Keratinocyte (primary cell): Measurements from ENCODE around the gene RGS6. TPM values are rescaled to one million over a fixed set of nuclear protein-coding genes. Genes with fewer than 3 reads are reported as not detected.

Experiments
- DNase-seq: peaks from one replicate; pipeline ENCODE4 v3.0.0-alpha.2; 2011; ENCODE audit warnings: low read depth, missing footprints, low spot score
- FAIRE-seq: peaks from 2 replicates; lab custom pipeline; 2011; peaks lifted over from hg19 to GRCh38; lab: Jason Lieb, UNC
- H2AFZ ChIP-seq: 2 replicates; pipeline ENCODE4 v1.6.0; 2012; ENCODE audit warnings: low read length, control low read depth, inconsistent platforms; ENCODE audit not compliant: control insufficient read depth
- H3K27ac ChIP-seq: 2 replicates; pipeline ENCODE4 v1.5.1; 2011; ENCODE audit warnings: low read length; ENCODE audit not compliant: control insufficient read depth, insufficient read depth
- H3K27me3 ChIP-seq: 3 replicates; pipeline ENCODE4 v1.6.0; 2011; ENCODE audit warnings: low read length; ENCODE audit not compliant: control insufficient read depth, insufficient read depth; ENCODE audit errors: extremely low read depth
- H3K36me3 ChIP-seq, 2 experiments: 2 replicates in 1 of 2; 3 replicates in 1 of 2; pipeline ENCODE4 v1.5.1; 2011; ENCODE audit warnings: low read length in 2 of 2, mild to moderate bottlenecking in 1 of 2; ENCODE audit not compliant: control insufficient read depth in 2 of 2, insufficient read depth in 2 of 2; ENCODE audit errors: extremely low read depth in 1 of 2
- H3K4me1 ChIP-seq: 3 replicates; pipeline ENCODE4 v1.5.1; 2011; ENCODE audit warnings: low read length; ENCODE audit not compliant: control insufficient read depth, insufficient read depth; ENCODE audit errors: extremely low read depth
- H3K4me2 ChIP-seq: 3 replicates; pipeline ENCODE4 v1.6.0; 2011; ENCODE audit warnings: low read depth, low read length; ENCODE audit not compliant: control insufficient read depth, insufficient read depth; ENCODE audit errors: extremely low read depth
- H3K4me3 ChIP-seq, 3 experiments: fragments of 200-600 bp in 1 of 3; sonication (generic) in 1 of 3; 2 replicates in 2 of 3; 3 replicates in 1 of 3; pipeline ENCODE4 v1.5.1; 2011 to 2016; ENCODE audit warnings: low read length in 3 of 3, mild to moderate bottlenecking in 3 of 3, control low read depth in 2 of 3, inconsistent platforms in 1 of 3, low read depth in 1 of 3, mixed read lengths in 1 of 3, mixed run types in 1 of 3, moderate library complexity in 1 of 3; ENCODE audit not compliant: control insufficient read depth in 2 of 3, insufficient read depth in 2 of 3; ENCODE audit errors: extremely low read depth in 1 of 3
- H3K79me2 ChIP-seq: 2 replicates; pipeline ENCODE4 v1.6.0; 2012; ENCODE audit warnings: low read length; ENCODE audit not compliant: control insufficient read depth, insufficient read depth
- H3K9ac ChIP-seq: 3 replicates; pipeline ENCODE4 v1.6.0; 2011; ENCODE audit warnings: low read length; ENCODE audit not compliant: control insufficient read depth, insufficient read depth; ENCODE audit errors: extremely low read depth
- H3K9me1 ChIP-seq: 3 replicates; pipeline ENCODE4 v1.6.0; 2011; ENCODE audit warnings: low read length; ENCODE audit not compliant: control insufficient read depth, insufficient read depth; ENCODE audit errors: extremely low read depth
- H3K9me3 ChIP-seq: 2 replicates; pipeline ENCODE4 v1.5.1; 2012; ENCODE audit warnings: low read depth, low read length; ENCODE audit not compliant: control insufficient read depth
- H4K20me1 ChIP-seq: 3 replicates; pipeline ENCODE4 v1.6.0; 2011; ENCODE audit warnings: low read length; ENCODE audit not compliant: control insufficient read depth, insufficient read depth; ENCODE audit errors: extremely low read depth
- CTCF ChIP-seq, 3 experiments: IDR thresholded peaks in 1 of 3; conservative IDR thresholded peaks in 1 of 3; optimal IDR thresholded peaks in 1 of 3; 2 replicates in 2 of 3; 3 replicates in 1 of 3; pipeline versions ENCODE3 to v1.5.1; 2011; ENCODE audit warnings: low read length in 3 of 3, mild to moderate bottlenecking in 3 of 3, moderate library complexity in 2 of 3, control low read depth in 1 of 3, inconsistent platforms in 1 of 3; ENCODE audit not compliant: insufficient read depth in 2 of 3; ENCODE audit errors: extremely low read depth in 1 of 3
- EZH2 ChIP-seq: IDR thresholded peaks from one replicate; pipeline ENCODE4 v1.6.1; 2012; ENCODE audit warnings: inconsistent platforms, mild to moderate bottlenecking, low read length, moderate library complexity
- dilution Hi-C: fragments of 300-500 bp; cut with MboI; formaldehyde crosslinking; loops from one replicate; pipeline ENCODE4 v1.7.0; 2020; ENCODE audit warnings: low sequenced_read_pairs; ENCODE audit not compliant: extremely low pct_ligation_motif_present
- polyA plus RNA-seq, 5 experiments: library from polyadenylated mRNA; depleted of rRNA in 3 of 5; stranded (reverse) in 3 of 5; stranded (forward) in 1 of 5; unstranded in 1 of 5; fragments of >200 nt; gene quantifications; 1 replicate in 1 of 5; 2 replicates in 3 of 5; 3 replicates in 1 of 5; pipeline versions ENCODE4 v1.2.1 to v1.2.3, GENCODE V29; 2011 to 2012; ENCODE audit warnings: missing spikeins in 2 of 5, low read depth in 1 of 5, low replicate concordance in 1 of 5

RGS6 gene
- polyA plus RNA-seq, 1 donor (not counting 4 experiments of a cell fraction or from before 2014, with no cell fraction given) = not detected

GRCh38 chr14:72118841-72119240 lies 186.6 kb downstream of the RGS6 start:
- no peak overlapping the region for H2AFZ ChIP-seq
- DNase-seq (no peak), FAIRE-seq (no peak)
- no peaks in the 10 kb centered on the region for H3K9me1 ChIP-seq
- H3K4me1 ChIP-seq = no peaks in the 10 kb centered on the region
- H3K4me3 ChIP-seq = no peak overlapping the region
- dilution Hi-C loops = no loop called here
- H3K36me3 ChIP-seq = no peaks in the 10 kb centered on the region
- H3K4me2 ChIP-seq = no peak overlapping the region
- no peaks in the 10 kb centered on the region for H3K9me3 ChIP-seq
- H4K20me1 ChIP-seq = no peaks in the 10 kb centered on the region
- no peaks in the 10 kb centered on the region for H3K79me2 ChIP-seq
- H3K27me3 ChIP-seq = no peaks in the 10 kb centered on the region
- no peak overlapping the region for H3K27ac ChIP-seq
- TF ChIP-seq EZH2 (no peak), CTCF (optimal IDR thresholded peaks at IDR 0.05 in 1 of 3, IDR thresholded peaks at IDR 0.05 in 1 of 3, conservative IDR thresholded peaks at IDR 0.05 in 1 of 3; ENCODE audit: extremely low read depth in 1 of 3, insufficient read depth in 2 of 3, low read length in 3 of 3) (no peak)
- H3K9ac ChIP-seq = no peak overlapping the region

- Histone ChIP-seq H3K79me2 (no peaks in the 10 kb centered on the region), H2AFZ (no peak overlapping the region), H3K4me3 (no peak overlapping the region), H3K36me3 (no peaks in the 10 kb centered on the region), H3K27me3 (no peaks in the 10 kb centered on the region), H3K9ac (no peak overlapping the region), H3K4me1 (no peaks in the 10 kb centered on the region), H4K20me1 (no peaks in the 10 kb centered on the region), H3K4me2 (no peak overlapping the region), H3K27ac (no peak overlapping the region), H3K9me3 (no peaks in the 10 kb centered on the region), H3K9me1 (no peaks in the 10 kb centered on the region)
- TF ChIP-seq EZH2 = no peak
- no peak for TF ChIP-seq CTCF (optimal IDR thresholded peaks at IDR 0.05 in 1 of 3, IDR thresholded peaks at IDR 0.05 in 1 of 3, conservative IDR thresholded peaks at IDR 0.05 in 1 of 3; ENCODE audit: extremely low read depth in 1 of 3, insufficient read depth in 2 of 3, low read length in 3 of 3)
- FAIRE-seq (no peak), DNase-seq (no peak)
- dilution Hi-C loops = no loop called here
Measured at GRCh38 chr14:72120315-72120714, 188.1 kb downstream of the RGS6 start.
